DMS 273 (cell line): ENCODE data around the gene PTPN13.
"Not testable (repeated sequence)": the region's sequence is repeated elsewhere in the genome, so short reads cannot be mapped to it uniquely, and the experiment has no call there.

ENCODE experiments used
- DNase-seq: peaks from one replicate; lab custom pipeline; 2025; ENCODE audit not compliant: unreplicated experiment; lab: John Stamatoyannopoulos, UW

PTPN13 gene

GRCh38 chr4:86706923-86707597 lies 112.9 kb downstream of the PTPN13 start:
- no peak for DNase-seq

- DNase-seq = no peak
Observed at GRCh38 chr4:86717651-86718050, 123.5 kb downstream of the PTPN13 start.

GRCh38 chr4:86718152-86718551 lies 124.0 kb downstream of the PTPN13 start:
- DNase-seq = no peak

GRCh38 chr4:86719149-86719548 lies 125.0 kb downstream of the PTPN13 start:
- DNase-seq = not testable (repeated sequence)

- DNase-seq = no peak
Observed at GRCh38 chr4:86720508-86721068, 126.5 kb downstream of the PTPN13 start.

GRCh38 chr4:86721412-86721811 lies 127.3 kb downstream of the PTPN13 start:
- no peak for DNase-seq

- no peak for DNase-seq
Observed at GRCh38 chr4:86730310-86730709, 136.2 kb downstream of the PTPN13 start.

- no peak for DNase-seq
Observed at GRCh38 chr4:86737244-86737643, 143.1 kb downstream of the PTPN13 start.

- DNase-seq = no peak
Observed at GRCh38 chr4:86741846-86742245, 147.7 kb downstream of the PTPN13 start.

- no peak for DNase-seq
Observed at GRCh38 chr4:86744570-86744969, 150.5 kb downstream of the PTPN13 start.

GRCh38 chr4:86749121-86749520 lies 155.0 kb downstream of the PTPN13 start:
- no peak for DNase-seq

GRCh38 chr4:86755388-86755787 lies 161.3 kb downstream of the PTPN13 start:
- DNase-seq = no peak

GRCh38 chr4:86757468-86757867 lies 163.4 kb downstream of the PTPN13 start:
- no peak for DNase-seq

GRCh38 chr4:86759298-86759697 lies 165.2 kb downstream of the PTPN13 start:
- no peak for DNase-seq

GRCh38 chr4:86762649-86763048 lies 168.5 kb downstream of the PTPN13 start:
- DNase-seq = no peak

- no peak for DNase-seq
Observed at GRCh38 chr4:86769794-86770193, 175.7 kb downstream of the PTPN13 start.

- DNase-seq = no peak
Observed at GRCh38 chr4:86771141-86771540, 177.0 kb downstream of the PTPN13 start.

- DNase-seq = no peak
Observed at GRCh38 chr4:86775061-86775460, 180.9 kb downstream of the PTPN13 start.

- no peak for DNase-seq
Observed at GRCh38 chr4:86778175-86778574, 184.1 kb downstream of the PTPN13 start.

GRCh38 chr4:86788826-86789225 lies 194.7 kb downstream of the PTPN13 start:
- no peak for DNase-seq

GRCh38 chr4:86791126-86791525 lies 197.0 kb downstream of the PTPN13 start:
- no peak for DNase-seq

GRCh38 chr4:86809809-86810208 lies 215.7 kb downstream of the PTPN13 start:
- no peak for DNase-seq

GRCh38 chr4:86810847-86811246 lies 216.7 kb downstream of the PTPN13 start:
- DNase-seq = no peak
